Naive B cell (primary cell): ENCODE results near the gene ARPC1A. TPM values are rescaled to one million over a fixed set of nuclear protein-coding genes. Genes with fewer than 3 reads are reported as not detected.
"Not testable (repeated sequence)": the region's sequence is repeated elsewhere in the genome, so short reads cannot be mapped to it uniquely, and the experiment has no call there.

Experiments
- ATAC-seq, 2 donors: fragments of 150-1000 bp; cut with Tn5 transposase; 2 replicates each; pipeline ENCODE4 v1.10.0; 2021; ENCODE audit warnings: low read depth in 2 of 2, mild to moderate bottlenecking in 2 of 2, moderate library complexity in 2 of 2
- DNase-seq: peaks from one replicate; pipeline ENCODE4 v3.0.0; 2022
- H3K27ac Mint-ChIP-seq, 6 donors: one replicate each; pipeline ENCODE4 v1.8.0; 2020 to 2022; ENCODE audit warnings: mild to moderate bottlenecking in 6 of 6, mixed read lengths in 6 of 6, moderate library complexity in 5 of 6, inconsistent platforms in 2 of 6
- H3K27me3 Mint-ChIP-seq, 3 donors: one replicate each; pipeline ENCODE4 v1.8.0; 2021 to 2022; ENCODE audit warnings: mixed read lengths in 3 of 3, mild to moderate bottlenecking in 1 of 3
- H3K36me3 Mint-ChIP-seq, 2 donors: one replicate each; pipeline ENCODE4 v1.8.0; 2020 to 2022; ENCODE audit warnings: mixed read lengths in 2 of 2, inconsistent platforms in 1 of 2, mild to moderate bottlenecking in 1 of 2
- H3K4me1 Mint-ChIP-seq, 3 donors: one replicate each; pipeline ENCODE4 v1.8.0; 2020 to 2022; ENCODE audit warnings: mixed read lengths in 3 of 3, inconsistent platforms in 1 of 3, mild to moderate bottlenecking in 1 of 3, moderate library complexity in 1 of 3
- H3K4me3 Mint-ChIP-seq, 8 donors: one replicate each; pipeline ENCODE4 v1.8.0; 2020 to 2022; ENCODE audit warnings: mild to moderate bottlenecking in 8 of 8, mixed read lengths in 8 of 8, moderate library complexity in 8 of 8, inconsistent platforms in 2 of 8
- H3K9me3 Mint-ChIP-seq, 7 donors: one replicate each; pipeline ENCODE4 v1.8.0; 2020 to 2022; ENCODE audit warnings: mixed read lengths in 7 of 7, mild to moderate bottlenecking in 5 of 7, inconsistent platforms in 2 of 7, moderate library complexity in 1 of 7
- polyA plus RNA-seq, 6 donors: library from polyadenylated mRNA; unstranded; fragments of 300-500 nt; fragmentation: Illumina TruSeq; gene quantifications; one replicate each; pipeline ENCODE4 v1.2.3, GENCODE V29; 2021; ENCODE audit warnings: low read depth in 6 of 6

The ARPC1A gene
- polyA plus RNA-seq, 6 donors from 2014 or later = 49.5 to 109 (median 91.8) TPM

DNA sequence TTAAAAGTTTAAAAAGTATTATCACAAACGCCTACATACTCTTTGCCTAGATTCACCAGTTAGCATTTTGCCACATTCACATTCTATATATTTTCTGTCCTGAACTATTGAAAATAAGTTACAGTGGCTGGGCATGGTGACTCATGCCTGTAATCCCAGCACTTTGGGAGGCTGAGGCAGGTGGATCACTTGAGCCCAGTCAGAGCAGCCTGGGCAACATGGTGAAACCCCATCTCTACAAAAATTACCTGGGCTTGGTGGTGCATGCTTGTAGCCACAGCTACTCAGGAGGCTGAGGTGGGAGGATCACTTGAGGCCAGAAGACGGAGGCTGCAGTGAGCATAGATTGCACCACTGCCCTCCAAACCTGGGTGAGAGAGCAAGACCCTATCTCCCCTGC is 5.3 kb downstream of the ARPC1A start:
- Mint-ChIP-seq H3K4me1 (peaks cover 32 to 46% (median 37%) of the 10 kb centered on the region in 3 donors), H3K9me3 (no peaks in the 10 kb centered on the region), H3K27ac (no peak overlapping the region), H3K4me3 (peak overlapping the region in 1 of 8 donors; percentile 10), H3K36me3 (peaks cover 0 to 4% of the 10 kb centered on the region in 2 donors), H3K27me3 (no peaks in the 10 kb centered on the region)
- ATAC-seq = no peak
- no peak for DNase-seq

- Mint-ChIP-seq H3K36me3 (peaks cover 8 to 29% of the 10 kb centered on the region in 2 donors), H3K4me3 (no peak overlapping the region), H3K27ac (peak overlapping the region in 2 of 6 donors; percentile 23 to 41), H3K27me3 (no peaks in the 10 kb centered on the region), H3K4me1 (peaks cover 0 to 7% (median 0%) of the 10 kb centered on the region in 3 donors), H3K9me3 (no peaks in the 10 kb centered on the region)
- DNase-seq (no peak), ATAC-seq (no peak)
Measured at GRCh38 chr7:99339595-99339994, 13.9 kb downstream of the ARPC1A start.

GRCh38 chr7:99340659-99341058 is 15.0 kb downstream of the ARPC1A start:
- Mint-ChIP-seq H3K36me3 (peaks cover 8 to 32% of the 10 kb centered on the region in 2 donors), H3K27me3 (no peaks in the 10 kb centered on the region), H3K27ac (no peak overlapping the region), H3K4me3 (no peak overlapping the region), H3K4me1 (peaks cover 0 to 7% (median 0%) of the 10 kb centered on the region in 3 donors), H3K9me3 (no peaks in the 10 kb centered on the region)
- DNase-seq = no peak
- ATAC-seq = no peak

DNA sequence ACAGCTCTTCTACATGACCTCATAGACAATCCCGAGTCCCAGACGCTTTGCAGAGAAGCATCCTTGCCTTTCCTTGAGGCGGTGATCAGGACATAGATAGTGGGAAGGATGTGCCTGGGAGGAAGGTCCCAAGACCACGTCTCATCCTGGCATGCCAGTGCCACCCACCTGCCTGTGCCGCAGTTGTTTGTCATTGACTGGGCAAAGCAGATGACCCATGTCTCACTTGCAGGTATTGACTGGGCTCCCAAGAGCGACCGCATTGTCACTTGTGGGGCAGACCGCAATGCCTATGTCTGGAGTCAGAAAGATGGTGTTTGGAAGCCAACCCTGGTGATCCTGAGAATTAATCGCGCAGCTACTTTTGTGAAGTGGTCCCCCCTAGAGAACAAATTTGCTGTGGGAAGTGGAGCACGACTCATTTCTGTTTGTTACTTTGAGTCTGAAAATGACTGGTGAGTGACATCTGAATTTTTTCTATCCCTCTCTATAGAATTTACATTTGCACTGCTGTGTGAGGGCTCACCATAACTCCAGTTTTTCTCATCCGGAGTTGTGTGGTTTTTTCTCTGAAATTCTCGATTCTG is 18.5 kb downstream of the ARPC1A start:
- no peak for ATAC-seq
- no peaks in the 10 kb centered on the region for H3K27me3 Mint-ChIP-seq

GRCh38 chr7:99350641-99351040 is 24.9 kb downstream of the ARPC1A start:
- H3K27ac Mint-ChIP-seq = peak overlapping the region in 2 of 6 donors; percentile 34 to 74
- not testable (repeated sequence) for ATAC-seq, H3K27me3 Mint-ChIP-seq

More for the DNA sequence above, 18.5 kb downstream of the ARPC1A start:
- no peak for DNase-seq
- Mint-ChIP-seq H3K4me3 (no peak overlapping the region), H3K27ac (peak overlapping the region in 1 of 6 donors; percentile 19), H3K36me3 (peaks cover 8 to 27% of the 10 kb centered on the region in 2 donors), H3K4me1 (peaks cover 0 to 7% (median 0%) of the 10 kb centered on the region in 3 donors), H3K9me3 (no peaks in the 10 kb centered on the region)

DNA sequence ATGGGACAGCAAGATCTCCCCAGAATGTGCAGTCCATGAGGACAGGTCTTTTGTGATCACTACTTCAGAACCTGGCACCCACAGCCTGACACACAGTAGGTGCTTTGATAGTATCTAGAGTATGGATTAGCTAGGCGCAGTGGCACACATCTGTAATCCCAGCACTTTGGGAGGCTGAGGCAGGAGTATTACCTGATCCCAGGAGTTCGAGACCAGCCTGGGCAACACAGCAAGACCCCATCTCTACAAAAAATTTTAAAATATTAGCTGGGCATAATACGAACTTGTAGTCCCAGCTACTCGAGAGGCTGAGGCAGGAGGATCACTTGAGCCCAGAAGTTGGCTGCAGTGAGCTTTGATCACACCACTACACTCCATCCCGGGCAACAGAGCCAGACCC is 26.5 kb downstream of the ARPC1A start:
- Mint-ChIP-seq H3K27ac (peak overlapping the region in 2 of 6 donors; percentile 41 to 66), H3K9me3 (no peaks in the 10 kb centered on the region), H3K4me1 (no peaks in the 10 kb centered on the region), H3K27me3 (no peaks in the 10 kb centered on the region), H3K4me3 (no peak overlapping the region), H3K36me3 (peaks cover 6% of the 10 kb centered on the region in 2 donors)
- ATAC-seq = no peak
- DNase-seq = no peak

More at GRCh38 chr7:99350641-99351040, 24.9 kb downstream of the ARPC1A start:
- H3K36me3 Mint-ChIP-seq, H3K4me1 Mint-ChIP-seq, H3K9me3 Mint-ChIP-seq, DNase-seq, H3K4me3 Mint-ChIP-seq: not testable (repeated sequence)

DNA sequence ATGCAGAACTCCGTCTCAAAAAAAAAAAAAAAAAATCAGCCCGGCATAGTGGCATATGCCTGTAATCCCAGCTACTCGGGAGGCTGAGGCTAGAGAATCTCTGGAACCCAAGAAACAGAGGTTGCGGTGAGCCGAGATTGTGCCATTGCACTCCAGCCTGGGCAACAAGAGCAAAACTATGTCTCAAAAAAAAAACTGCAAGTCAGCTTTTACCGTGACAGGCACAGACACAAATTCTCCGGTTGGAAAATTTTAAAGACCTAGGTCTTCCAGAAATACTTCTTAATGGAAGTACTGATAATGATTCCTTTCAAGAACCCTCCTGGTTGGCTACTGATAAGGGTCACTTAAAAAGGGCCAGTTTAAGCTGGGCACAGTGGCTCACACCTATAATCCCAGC is 29.4 kb downstream of the ARPC1A start:
- peaks cover 11 to 18% of the 10 kb centered on the region in 2 donors for H3K36me3 Mint-ChIP-seq
- ATAC-seq (no peak), DNase-seq (no peak)
- no peak overlapping the region for H3K4me3 Mint-ChIP-seq
- peak overlapping the region in 1 of 6 donors; percentile 65 for H3K27ac Mint-ChIP-seq
- no peaks in the 10 kb centered on the region for H3K4me1 Mint-ChIP-seq
- no peaks in the 10 kb centered on the region for H3K9me3 Mint-ChIP-seq
- no peaks in the 10 kb centered on the region for H3K27me3 Mint-ChIP-seq

DNA sequence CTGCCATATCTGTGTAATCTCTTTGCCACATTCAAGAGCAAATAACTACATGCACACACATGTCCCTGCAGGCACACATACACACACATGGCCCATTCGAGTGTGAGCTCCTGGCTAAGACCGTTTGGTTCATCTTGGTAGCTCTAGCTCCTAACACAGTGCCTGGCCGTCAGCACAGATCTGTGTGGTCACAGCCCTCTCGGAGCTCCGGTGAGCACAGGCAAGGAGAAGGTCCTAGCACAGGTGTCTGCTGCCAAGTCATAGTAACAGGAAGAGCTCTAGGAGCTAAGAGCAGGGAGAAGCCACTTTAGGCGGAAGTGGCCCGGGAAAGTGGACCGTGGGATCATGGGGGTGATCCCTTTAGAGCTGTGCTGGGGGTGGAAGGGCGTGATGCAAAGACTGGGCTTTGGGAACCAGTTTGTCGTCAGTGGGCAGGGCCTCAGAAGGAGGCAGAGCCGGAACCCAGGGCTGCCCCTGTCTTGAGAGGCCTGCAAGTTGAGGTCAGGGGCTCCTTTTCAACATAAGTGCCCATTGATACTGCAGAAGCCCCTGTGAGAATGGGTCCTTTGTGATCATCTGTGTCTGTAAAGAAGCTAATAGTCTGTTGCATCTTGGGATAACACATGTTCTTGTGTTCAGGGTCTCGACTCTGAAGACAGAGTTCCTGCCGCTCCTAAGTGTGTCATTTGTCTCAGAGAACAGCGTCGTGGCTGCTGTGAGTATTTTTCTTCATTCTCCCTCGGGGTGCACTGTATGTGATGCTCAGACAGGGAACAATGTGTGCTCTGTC is 32.2 kb downstream of the ARPC1A start:
- DNase-seq (no peak), ATAC-seq (no peak)
- no peaks in the 10 kb centered on the region for H3K9me3 Mint-ChIP-seq
- peak overlapping the region in 1 of 6 donors; percentile 71 for H3K27ac Mint-ChIP-seq
- peaks cover 0 to 3% (median 0%) of the 10 kb centered on the region in 3 donors for H3K4me1 Mint-ChIP-seq
- peaks cover 8 to 18% of the 10 kb centered on the region in 2 donors for H3K36me3 Mint-ChIP-seq
- H3K4me3 Mint-ChIP-seq = peak overlapping the region in 1 of 8 donors; percentile 53
- no peaks in the 10 kb centered on the region for H3K27me3 Mint-ChIP-seq

GRCh38 chr7:99358521-99358920 is 32.8 kb downstream of the ARPC1A start:
- Mint-ChIP-seq H3K27ac (peak overlapping the region in 1 of 6 donors; percentile 19), H3K36me3 (peaks cover 8 to 18% of the 10 kb centered on the region in 2 donors)
- not testable (repeated sequence) for H3K4me3 Mint-ChIP-seq, H3K9me3 Mint-ChIP-seq, ATAC-seq, DNase-seq, H3K27me3 Mint-ChIP-seq, H3K4me1 Mint-ChIP-seq

DNA sequence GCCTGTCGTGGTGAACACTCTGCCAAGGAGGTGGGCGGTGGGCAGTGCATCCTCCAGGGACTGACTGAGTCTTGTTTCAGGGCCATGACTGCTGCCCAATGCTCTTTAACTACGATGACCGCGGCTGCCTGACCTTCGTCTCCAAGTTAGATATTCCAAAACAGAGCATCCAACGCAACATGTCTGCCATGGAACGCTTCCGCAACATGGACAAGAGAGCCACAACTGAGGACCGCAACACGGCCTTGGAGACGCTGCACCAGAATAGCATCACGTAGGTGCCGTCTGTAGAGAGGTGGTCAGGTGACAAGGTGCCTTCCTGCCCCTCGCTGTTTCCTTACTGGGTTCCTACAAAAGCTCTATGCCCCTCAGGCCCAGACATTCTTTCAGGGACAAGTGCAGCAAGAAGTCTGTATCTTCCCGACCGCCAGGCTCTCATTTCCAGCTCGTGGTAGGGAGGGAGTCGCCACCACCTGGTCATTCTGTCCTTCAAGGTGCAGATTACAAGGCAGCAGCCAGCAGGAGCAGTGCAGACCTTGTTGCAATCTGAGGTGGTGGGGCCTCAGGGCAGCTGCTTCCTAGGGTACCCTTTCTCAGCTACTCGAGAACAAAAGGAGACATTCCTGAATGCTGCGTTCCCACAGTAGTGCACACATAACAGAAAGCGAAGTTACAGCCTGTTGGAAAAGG is 33.9 kb downstream of the ARPC1A start:
- no peaks in the 10 kb centered on the region for H3K9me3 Mint-ChIP-seq
- no peak for DNase-seq
- no peak overlapping the region for H3K4me3 Mint-ChIP-seq
- H3K4me1 Mint-ChIP-seq = peaks cover 0 to 4% (median 0%) of the 10 kb centered on the region in 3 donors
- H3K27ac Mint-ChIP-seq = peak overlapping the region in 1 of 6 donors; percentile 70
- ATAC-seq = no peak
- peaks cover 8 to 18% of the 10 kb centered on the region in 2 donors for H3K36me3 Mint-ChIP-seq
- no peaks in the 10 kb centered on the region for H3K27me3 Mint-ChIP-seq

GRCh38 chr7:99362801-99363200 is 37.1 kb downstream of the ARPC1A start:
- ATAC-seq = no peak
- no peaks in the 10 kb centered on the region for H3K27me3 Mint-ChIP-seq
- no peak overlapping the region for H3K4me3 Mint-ChIP-seq
- H3K27ac Mint-ChIP-seq = no peak overlapping the region
- no peak for DNase-seq
- peaks cover 5 to 7% of the 10 kb centered on the region in 2 donors for H3K36me3 Mint-ChIP-seq
- H3K9me3 Mint-ChIP-seq = no peaks in the 10 kb centered on the region
- H3K4me1 Mint-ChIP-seq = peaks cover 0 to 13% (median 6%) of the 10 kb centered on the region in 3 donors

DNA sequence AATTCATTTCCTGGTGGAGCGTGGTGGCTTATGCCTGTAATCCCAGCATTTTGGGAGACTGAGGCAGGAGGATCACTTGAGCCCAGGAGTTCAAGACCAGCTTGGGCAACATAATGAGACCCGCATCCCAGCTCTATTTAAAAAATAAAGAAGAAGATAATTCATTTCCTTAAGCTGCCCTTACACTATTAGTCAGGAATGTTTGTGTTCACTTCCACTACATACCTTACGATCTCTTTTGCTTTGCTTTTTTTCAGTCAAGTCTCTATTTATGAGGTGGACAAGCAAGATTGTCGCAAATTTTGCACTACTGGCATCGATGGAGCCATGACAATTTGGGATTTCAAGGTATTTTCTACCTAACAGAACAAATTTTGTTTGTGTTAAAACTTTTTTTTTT is 37.6 kb downstream of the ARPC1A start:
- Mint-ChIP-seq H3K27ac (no peak overlapping the region), H3K4me3 (no peak overlapping the region), H3K9me3 (no peaks in the 10 kb centered on the region), H3K4me1 (peaks cover 0 to 13% (median 6%) of the 10 kb centered on the region in 3 donors), H3K36me3 (peaks cover under 1 to 2% of the 10 kb centered on the region in 2 donors), H3K27me3 (no peaks in the 10 kb centered on the region)
- ATAC-seq = no peak
- no peak for DNase-seq

DNA sequence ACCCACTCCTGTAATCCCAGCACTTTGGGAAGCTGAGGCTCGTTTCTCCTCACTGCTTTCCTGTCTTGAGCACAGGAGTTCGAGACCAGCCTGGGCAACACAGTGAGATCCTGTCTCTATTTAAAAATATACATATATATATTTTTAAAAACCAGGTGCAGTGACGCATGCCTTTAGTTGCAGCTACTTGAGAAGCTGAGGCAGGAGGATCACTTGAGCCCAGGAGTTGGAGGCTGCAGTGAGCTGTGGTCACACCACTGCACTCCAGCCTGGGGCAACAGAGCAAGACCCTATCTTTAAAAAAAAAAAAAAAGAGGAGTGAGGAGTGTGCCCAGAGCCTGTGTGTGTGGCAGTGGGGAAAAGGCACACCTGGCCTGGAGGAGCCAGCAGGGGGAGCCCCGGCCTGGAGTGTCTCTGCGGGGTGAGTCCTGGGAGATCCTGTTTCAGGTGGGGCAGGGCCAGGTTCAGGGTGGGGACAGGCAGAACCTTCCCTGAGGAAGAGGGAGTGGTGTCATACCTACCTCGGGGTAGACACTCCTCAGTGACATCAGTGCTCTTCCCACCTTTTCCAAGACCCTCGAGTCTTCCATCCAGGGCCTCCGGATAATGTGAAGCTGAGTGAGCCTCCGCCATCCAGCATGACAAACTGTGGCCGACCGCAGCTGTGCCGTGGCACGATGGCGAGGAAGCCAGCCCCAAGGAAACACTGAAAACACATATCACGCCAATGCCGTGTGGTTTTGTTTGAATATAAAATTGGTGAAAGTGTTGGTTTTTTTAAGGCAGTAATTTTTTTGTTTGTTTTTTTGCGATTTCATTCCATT is 39.8 kb downstream of the ARPC1A start:
- no peaks in the 10 kb centered on the region for H3K36me3 Mint-ChIP-seq
- peaks cover 0 to 13% (median 6%) of the 10 kb centered on the region in 3 donors for H3K4me1 Mint-ChIP-seq
- H3K9me3 Mint-ChIP-seq = no peaks in the 10 kb centered on the region
- H3K4me3 Mint-ChIP-seq = peak overlapping the region in 2 of 8 donors; percentile 22 to 43
- H3K27ac Mint-ChIP-seq = peak overlapping the region in 3 of 6 donors; percentile 15 to 78 (median 61)
- no peaks in the 10 kb centered on the region for H3K27me3 Mint-ChIP-seq
- ATAC-seq (peak; percentile 91 to 95), DNase-seq (peak; percentile 68)
